GM21447 (cell line): ENCODE results near the gene DAPK2.
"Not testable (repeated sequence)": the region's sequence is repeated elsewhere in the genome, so short reads cannot be mapped to it uniquely, and the experiment has no call there.

Source experiments
- ATAC-seq: cut with Tn5 transposase; IDR thresholded peaks from one replicate; pipeline ENCODE4 v1.9.1; 2021; ENCODE audit not compliant: unreplicated experiment

Gene DAPK2

DNA sequence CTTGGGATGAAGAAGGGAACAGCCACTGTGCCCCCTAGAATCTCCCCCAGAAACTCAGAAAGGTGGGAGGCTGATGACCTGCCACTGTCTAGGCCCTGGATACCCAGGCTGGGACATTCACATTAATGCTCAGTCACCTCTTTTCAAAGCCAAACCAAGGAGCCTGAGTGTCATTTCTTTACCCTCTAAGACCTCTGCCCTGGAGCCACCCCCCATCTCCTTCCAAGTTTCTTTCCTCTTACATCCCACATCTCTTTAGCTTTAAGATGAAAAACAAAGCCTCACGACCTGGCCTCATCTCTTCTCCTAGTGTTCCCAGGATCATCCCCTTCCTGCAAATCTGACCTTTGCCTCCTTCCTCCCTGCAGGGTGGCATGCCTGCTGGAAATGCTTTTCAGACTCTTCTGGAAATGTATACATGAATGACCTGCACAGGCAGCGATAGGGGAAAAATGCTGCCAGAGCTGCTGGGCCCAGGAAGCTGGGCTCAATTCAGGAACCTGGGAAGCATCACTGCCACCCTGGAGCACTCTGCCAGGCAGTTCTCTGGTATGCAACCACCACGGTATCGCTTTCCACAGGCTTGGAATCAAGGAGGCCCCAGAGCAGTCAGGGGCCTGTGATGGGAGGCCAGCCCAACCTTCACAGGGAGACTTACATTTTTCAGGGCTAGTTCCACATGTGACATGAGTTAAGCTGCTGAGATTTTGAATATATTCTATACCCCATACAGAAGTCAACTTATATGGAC, 67.6 kb downstream of the DAPK2 start:
- ATAC-seq = no peak

DNA sequence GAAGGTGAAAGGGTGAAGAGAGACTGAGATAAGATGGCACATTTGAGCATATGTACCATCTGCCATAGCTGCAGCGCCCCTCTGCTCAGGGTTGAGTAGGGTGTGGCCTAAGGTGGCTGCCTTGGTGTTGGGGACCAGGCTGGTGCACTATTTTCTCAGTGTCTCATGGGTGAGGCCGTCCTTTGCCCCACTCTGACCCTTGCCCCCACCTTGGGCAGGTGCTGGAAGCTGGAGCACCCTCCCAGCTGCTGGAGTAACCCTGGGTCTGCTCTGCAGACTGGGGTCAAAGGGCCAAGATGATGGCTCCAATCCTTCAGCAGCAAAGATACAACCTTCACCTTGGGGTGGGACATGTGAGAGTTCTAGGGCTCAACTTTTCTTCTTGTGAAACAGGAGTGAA, 69.2 kb downstream of the DAPK2 start:
- ATAC-seq = no peak

DNA sequence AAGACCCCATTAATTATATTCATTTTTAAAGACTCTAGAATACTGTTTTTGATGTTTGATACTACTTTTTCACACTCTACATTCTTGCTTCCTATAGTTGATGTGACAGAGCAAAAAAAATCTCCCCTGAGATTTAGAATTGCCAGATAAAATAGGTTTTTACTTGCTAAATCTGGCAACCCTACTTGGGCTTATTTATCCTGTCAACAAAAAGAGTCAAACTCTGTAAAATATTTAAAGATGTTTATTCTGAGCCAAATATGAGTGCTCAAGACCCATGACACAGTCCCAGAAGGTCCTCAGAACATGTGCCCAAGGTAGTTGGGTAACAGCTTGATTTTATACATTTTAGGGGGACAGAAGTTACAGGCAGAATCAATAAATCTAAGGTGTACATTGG, 72.3 kb downstream of the DAPK2 start:
- ATAC-seq = no peak

DNA sequence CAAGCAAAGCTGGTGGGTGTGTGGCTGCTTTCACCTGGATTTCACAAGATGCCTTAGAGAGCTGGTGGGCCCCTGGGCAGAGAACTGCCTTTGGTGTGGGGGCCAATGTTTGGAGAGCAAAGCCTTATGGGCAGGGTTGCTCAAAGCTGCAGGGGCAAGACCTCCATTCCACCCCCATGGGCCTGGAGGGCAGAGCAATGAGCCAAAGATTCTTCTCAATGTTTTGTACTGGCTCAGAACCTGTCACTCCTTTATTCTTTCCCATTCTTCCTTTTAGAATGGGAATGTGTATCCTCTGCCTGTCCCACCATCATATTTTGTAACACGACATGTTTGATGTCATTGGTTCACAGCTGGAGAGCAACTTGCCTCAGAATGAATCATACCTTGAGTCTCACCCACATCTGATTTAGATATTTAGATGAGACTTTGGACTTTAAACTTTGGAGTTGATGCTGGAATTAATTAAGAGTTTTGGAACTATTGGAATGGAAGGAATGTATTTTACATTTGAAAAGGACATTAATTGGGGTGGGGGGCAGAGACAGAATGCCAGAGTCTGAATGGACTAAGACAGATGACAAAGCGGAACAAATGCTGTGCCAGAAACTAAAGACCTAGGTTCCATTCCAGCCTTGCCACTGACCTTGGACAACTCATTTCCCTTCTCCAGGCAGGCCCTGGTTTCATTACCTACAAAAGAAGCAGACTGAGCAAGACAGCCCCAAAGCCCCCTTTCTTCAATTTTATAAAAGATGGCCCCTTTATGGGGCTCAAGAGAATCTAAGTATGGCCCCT, 72.9 kb downstream of the DAPK2 start:
- no peak for ATAC-seq

DNA sequence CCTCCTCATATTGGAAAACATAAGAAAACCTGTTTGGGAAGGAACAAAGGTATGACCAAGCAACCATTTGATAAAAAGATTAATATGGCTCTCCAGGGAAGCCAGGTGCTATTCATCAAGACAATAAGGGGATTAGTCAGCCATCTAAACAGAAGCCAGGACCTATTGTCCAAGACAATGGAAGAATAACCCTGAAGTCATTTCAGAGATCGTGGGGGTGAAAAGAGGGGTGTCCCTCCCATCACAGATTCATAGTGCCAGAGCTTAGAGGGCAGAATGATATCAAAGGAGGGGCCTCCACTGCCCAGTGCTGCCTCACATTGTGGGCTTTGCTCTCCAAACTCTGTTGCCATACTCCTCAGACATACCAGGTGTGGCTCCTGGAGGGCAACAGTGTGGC, 73.5 kb downstream of the DAPK2 start:
- ATAC-seq = no peak

DNA sequence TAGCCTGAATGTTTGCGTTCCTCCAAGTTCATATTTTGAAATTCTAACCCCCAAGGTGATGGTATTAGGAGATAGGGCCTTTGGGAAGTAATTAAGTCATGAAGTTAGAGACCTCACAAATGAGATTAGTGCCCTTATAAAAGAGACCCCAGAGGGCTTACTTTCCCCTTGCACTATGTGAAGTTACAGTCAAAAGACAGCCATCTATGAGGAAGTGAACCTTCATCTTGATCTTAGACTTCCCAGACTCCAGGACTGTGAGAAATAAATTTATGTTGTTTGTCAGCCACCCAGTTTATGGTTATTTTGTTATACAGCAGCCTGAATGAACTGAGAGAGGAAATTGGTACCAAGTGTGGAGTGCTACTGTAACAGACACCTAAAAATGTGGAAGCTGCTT, 74.4 kb downstream of the DAPK2 start:
- no peak for ATAC-seq

DNA sequence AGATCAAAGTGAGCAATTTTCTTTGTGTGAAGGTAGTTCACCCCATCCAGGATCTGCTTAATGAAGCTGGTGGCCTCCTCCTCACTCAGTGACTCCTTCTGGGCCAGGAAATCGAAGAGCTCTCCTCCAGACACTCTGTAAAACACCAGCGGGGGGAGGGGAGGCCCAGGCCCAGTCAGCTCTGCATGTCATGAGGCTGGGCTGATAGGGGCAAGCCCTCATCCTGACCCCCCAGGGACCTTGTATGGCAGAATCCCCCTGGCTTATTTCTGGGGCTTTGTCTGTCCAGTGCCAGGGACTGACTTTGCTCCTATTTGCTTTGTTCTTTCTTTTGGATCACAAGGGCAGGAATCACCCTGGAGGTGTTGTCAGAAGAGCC, 74.9 kb downstream of the DAPK2 start:
- peak; percentile 42 for ATAC-seq

DNA sequence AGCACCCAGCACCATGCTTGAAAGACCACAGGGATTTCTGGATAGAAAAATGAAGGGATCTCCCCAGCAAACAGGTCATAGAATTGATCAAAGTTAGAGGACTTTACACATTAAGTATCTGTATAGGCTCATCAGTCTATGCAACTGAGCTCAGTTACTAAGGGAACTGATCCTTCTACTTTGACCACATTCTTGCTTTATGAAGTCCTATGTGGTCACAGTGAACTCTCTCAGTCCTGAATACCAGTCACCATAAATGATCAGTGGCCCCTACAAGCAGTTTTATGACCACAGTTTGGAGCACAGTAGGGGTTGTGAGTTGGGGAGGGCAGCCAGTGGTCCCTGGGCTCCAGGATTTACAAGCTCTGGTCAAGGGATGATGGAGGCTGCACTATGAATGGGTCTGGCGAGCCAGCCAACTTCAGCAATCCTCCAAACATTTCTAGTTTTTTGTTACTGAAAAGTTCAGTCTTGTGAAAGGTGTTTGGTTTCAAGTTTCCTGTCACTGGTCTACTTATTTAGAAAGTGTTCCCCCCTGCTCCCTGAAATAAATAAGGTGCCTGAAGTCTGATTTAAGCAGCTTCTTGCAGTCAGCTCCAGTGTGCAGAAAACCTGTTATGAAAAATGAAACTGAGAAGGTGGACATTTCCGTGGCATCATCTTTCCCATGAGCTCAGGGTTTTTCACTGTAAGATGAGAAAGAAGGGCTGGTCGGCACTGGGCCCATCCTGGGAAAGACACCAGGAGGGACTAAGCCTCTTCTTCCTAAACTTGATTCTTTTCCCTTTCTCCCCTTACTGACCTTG, 75.5 kb downstream of the DAPK2 start:
- ATAC-seq = peak; percentile 91

DNA sequence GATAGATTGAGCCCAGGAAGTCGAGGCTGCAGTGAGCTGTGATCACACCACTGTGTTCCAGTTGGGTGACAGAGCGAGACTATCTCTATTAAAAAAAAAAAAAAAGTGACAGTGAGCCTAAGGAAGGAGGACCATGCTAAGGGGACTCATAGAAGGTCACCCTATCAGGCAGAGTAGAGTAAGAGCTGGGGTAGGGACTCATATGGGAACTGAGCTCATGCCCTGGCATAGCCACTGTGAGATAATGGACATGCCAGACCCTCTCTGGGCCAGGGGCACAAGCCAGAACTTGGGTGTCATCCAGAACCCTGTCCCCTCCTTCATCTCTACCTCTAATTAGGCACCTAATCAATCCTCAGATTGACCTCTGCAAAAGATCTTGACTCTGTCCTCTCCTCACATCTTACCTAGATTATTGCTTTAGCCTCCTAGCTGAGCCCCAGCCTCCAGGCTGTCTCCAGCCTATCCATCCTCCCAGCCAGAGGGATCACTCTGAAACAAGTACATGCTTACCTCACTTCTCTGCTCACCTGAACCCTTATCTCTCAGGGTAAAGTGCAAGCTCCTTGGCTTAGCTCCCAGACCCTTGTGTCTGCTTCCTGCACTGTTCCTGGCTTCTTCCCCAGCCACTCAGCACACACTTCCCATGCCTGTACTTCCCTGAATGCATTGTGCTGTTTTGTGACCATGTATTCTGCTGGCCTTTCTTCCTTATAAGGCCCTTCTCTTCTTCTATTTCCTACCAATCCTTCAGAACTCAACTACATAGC, 76.4 kb downstream of the DAPK2 start:
- no peak for ATAC-seq

DNA sequence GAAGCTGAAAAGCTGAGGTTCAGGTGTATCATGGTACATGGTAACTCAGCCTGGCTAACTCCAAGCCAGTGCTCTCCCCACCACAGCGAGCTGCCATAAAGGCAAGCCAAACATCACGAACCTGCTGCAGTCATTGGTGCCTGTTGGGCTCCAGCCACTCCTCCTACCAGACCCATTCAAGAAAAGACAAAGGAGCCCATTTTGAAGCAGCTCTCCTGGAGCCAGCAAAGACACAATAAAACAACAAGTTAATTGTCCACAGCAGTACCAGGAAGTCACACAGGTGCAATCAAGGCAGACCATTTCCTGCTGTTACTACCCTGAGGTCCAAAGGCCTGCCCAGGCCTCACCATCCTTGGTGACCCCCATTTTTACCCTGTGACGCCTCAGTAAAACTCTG, 77.6 kb downstream of the DAPK2 start:
- no peak for ATAC-seq

DNA sequence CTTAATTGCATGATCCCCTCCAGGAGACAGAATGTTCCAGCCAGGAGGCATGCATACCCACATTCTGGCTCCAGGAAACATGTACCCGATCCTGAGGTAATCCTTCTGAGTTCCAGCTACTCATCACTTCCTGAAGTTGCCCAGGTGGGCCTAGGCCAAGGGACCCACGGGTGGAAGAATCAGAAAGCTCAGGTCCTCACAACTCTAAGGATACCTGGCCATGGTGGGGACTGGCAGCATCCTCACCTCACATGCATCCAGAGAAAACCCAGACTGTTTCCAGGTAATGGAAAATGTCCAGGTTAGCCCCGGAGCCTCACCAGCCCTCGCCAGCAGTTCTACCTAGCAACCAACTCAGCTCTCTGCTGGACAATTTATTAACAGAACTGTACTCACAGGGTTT, 78.2 kb downstream of the DAPK2 start:
- no peak for ATAC-seq

DNA sequence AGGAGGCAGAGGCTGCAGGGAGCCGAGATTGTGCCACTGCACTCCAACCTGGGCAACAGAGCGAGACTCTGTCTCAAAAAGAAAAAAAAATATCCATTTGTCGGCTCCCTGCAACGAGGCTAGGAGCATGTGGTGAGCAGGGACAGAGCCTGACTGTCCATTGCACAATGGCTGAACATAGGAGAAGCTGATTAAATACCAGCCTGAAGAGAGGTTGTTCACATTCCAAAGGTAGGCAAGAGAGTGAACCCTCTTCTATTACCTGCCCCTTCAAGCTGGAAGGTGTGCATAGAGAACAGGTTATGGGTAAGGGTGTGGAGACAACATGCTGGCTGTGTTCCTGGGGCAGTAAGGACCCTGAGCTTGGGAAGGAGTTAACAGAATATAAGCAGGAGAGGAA, 78.7 kb downstream of the DAPK2 start:
- ATAC-seq = no peak

DNA sequence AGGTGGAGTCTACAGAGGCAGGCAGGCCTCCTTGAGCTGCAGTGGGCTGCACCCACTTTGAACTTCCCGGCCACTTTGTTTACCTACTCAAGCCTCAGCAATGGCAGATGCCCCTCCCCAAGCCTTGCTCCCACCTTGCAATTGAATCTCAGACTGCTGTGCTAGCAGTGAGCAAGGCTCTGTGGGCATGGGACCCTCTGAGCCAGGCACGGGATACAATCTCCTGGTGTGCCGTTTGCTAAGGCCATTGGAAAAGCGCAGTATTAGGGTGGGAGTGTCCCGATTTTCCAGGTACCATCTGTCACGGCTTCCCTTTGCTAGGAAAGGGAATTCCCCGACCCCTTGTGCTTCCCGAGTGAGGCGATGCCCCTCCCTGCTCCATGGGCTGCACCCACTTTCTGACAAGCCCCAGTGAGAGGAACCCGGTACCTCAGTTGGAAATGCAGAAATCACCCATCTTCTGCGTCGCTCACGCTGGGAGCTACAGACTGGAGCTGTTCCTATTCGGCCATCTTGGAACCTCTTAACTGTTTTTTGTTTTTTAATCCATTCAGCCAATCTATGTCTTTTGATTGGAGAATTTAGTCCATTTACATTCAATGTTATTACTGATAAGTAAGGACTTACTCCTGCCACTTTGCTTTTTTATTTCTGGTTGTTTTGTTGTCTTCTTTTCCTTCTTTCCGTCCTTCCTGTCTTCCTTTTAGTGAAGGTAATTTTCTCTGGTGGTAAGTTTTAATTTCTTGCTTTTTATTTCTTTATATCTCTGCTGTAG, 83.2 kb downstream of the DAPK2 start:
- not testable (repeated sequence) for ATAC-seq

DNA sequence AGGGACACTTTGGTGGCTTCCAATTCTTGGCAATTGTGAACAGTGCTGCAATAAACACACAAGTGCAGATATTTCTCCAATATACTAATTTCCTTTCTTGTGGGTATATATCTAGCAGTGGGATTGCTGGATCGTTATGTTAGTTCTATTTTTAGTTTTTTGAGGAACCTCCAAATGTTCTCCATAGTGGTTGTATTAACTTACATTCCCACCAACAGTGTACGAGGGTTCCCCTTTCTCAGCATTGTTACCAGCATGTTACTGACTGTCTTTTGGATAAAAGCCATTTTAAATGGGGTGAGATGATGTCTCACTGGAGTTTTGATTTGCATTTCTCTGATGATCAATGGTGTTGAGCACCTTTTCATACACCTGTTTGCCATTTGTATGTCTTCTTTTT, 92.8 kb downstream of the DAPK2 start:
- ATAC-seq = no peak

DNA sequence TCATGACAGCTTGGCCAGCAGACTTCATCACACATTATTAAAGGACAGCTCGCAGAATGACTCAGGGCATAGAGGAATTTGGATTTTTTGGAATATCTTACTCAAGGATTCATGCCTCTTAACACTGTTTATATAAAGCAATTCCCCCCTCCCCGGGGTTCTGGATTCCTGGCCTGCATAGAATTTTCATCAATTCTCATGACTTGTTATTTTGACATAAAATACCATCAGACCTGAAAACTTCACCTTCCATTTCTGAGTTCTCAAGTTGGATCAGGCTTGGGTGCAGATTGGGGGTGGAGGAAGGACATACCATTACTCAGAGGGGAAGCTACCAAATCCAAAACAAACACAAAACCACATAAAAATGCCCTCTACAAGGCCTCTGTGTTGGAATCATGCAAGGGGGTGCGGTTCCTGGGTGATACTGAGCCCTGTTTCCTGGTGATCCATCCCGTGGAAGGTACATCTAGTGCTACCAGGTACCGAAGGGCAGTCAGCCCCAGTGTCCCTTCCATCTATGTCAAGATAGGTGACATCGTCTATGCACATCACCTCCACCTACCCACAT, 95.3 kb downstream of the DAPK2 start:
- no peak for ATAC-seq

DNA sequence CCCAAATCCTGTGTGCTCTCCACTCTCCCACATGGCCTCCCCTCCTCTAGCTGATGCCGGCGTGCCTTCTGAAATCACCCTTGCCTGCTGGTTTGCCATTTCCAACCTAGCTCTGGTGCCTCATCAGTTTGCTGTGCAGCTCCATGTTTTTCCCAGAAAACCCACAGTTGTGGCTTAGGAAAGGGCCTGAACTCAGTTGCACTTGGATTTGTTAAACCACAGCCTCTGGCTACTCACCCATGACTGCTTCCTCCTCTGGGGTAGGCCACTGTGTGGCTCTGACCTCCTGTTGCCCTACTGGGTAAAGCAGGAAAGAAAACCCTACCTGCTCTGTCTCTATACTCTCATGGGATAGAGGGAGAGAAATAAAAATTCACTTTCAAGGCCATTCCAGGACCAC, 97.3 kb downstream of the DAPK2 start:
- ATAC-seq = no peak

DNA sequence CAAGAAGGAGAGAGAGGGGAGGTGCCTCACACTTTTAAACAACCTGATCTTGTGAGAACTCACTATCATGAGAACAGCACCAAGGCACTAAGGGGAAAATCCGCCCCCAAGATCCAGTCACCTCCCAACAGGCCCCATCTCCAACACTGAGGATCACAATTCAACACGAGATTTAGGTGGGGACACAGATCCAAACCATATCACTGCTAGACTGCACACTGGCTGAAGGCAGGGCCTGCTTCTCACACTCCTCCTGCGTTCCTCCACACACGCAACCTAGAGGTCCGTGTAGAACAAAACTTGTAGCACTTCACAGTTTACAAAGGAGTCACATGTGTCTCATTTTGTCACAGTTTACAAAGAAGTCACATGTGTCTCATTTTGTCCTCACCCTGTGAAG, 97.8 kb downstream of the DAPK2 start:
- no peak for ATAC-seq

DNA sequence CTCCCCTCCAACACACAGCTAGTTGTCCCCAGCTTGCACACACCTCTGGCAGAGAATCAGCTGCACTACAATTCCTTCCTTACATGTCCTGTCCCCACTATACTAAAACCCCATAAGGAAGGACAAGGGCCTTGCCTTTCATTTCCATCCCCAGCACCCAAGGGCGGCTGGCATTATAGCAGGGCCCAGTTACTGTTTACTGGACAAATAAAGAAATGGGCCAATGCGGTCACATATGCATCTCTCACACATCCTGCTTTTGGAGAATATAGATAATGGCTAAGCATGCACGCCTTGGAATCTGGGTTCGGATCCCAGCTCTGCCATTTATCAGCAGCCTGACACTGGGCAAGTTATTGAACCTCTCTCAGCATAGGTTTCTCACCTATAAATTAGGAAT, 99.1 kb downstream of the DAPK2 start:
- no peak for ATAC-seq

DNA sequence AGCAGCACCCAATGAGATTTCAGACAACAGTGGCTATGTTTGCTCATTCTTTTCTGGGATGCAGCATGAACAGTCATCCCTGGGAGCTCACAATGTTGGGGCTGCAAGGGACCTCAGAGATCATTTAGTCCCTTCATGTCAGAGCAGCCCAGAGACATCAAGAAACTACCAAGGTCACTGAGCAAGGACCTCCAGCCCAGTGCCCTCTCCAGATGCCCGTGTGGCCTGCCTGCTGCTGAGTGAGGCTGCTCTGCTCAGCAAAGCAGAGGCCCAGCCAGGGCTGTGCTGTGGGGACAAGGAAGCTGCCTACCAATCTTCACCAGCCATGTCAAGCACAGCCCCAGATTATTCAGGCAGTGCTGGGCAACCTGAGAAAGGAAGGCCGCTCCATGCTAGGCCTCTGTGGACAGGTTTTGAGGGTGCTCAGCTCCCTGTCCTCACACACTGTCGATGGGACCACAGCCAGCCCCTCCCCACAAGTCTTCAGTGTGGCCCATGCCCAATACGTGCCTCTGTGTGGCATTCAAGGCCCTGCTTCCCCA, 99.7 kb downstream of the DAPK2 start:
- no peak for ATAC-seq

DNA sequence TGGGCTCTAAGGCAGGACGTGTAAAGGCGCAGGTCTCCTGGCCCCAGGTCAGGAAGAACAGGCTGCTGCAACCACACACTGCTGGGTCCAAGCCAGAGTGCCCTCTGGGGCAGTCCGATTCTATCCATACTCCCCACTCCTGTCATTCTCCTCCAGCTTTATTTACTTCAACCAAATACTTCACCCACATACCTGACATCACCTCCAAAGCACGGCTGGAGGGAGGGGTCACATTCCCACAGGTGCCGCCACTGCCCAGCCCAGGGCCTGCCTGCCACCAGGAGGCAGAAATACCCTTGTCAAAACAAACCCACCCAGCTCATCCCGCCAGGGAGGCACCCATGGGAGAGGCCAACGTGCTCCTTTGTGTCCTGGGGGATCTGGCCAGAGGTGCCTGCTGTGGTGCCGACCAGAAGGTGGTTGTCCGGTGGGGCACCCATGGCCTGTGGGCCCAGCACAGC, 100.4 kb downstream of the DAPK2 start:
- ATAC-seq = no peak
